GM12878 (cell line): Measurements from ENCODE around the gene C15orf40. TPM values are rescaled to one million over a fixed set of nuclear protein-coding genes. Genes with fewer than 3 reads are reported as not detected.

Source experiments
- ATAC-seq: fragments of 200-7000 bp; cut with Tn5 transposase; 3 replicates; pipeline ENCODE4 v1.9.1; 2020; ENCODE audit warnings: mild to moderate bottlenecking, moderate library complexity
- BruUV-seq: library from RNA; stranded (reverse); fragments of 400-500 nt; replicated peaks from 2 replicates; lab custom pipeline; 2021; lab: Mats Ljungman, UMichigan
- CTCF ChIA-PET: fragments of 300-600 bp; sonication (Branson Sonifier 250); formaldehyde crosslinking; extraction: SDS; loops from one replicate; lab custom pipeline; 2021; ENCODE audit warnings: inconsistent platforms; lab: Yijun Ruan, JAX
- POLR2A ChIA-PET: fragments of 350-600 bp; formaldehyde crosslinking; extraction: SDS; loops from one replicate; lab custom pipeline; 2021; ENCODE audit warnings: inconsistent platforms; lab: Charles Lee
- RAD21 ChIA-PET: fragments of 300-600 bp; sonication (Branson Sonifier 250); formaldehyde crosslinking; loops from one replicate; lab custom pipeline; 2023; ENCODE audit warnings: antibody characterized with exemption; ENCODE audit not compliant: unreplicated experiment; lab: Charles Lee
- SMC1A ChIA-PET: fragments of 300-600 bp; sonication (Branson Sonifier 250); formaldehyde crosslinking; loops from one replicate; lab custom pipeline; 2023; ENCODE audit not compliant: unreplicated experiment, uncharacterized antibody; lab: Charles Lee
- DNase-seq: peaks from one replicate; pipeline ENCODE4 v3.0.0-alpha.2; 2011; ENCODE audit warnings: low read depth, low spot score
- FAIRE-seq: peaks from 3 replicates; lab custom pipeline; 2011; peaks lifted over from hg19 to GRCh38; lab: Jason Lieb, UNC
- H2AFZ ChIP-seq: 2 replicates; pipeline ENCODE4 v1.6.0; 2011; ENCODE audit warnings: low read depth, low read length, control low read depth; ENCODE audit not compliant: control insufficient read depth
- H3K27ac ChIP-seq: 2 replicates; pipeline ENCODE4 v1.5.1; 2011; ENCODE audit warnings: control low read depth; ENCODE audit not compliant: control insufficient read depth, insufficient read depth
- H3K27me3 ChIP-seq, 2 experiments: replicated peaks in 1 of 2; 2 replicates each; pipeline versions ENCODE4 v1.6.0 to v1.6.1; 2011; ENCODE audit warnings: low read length in 1 of 2; ENCODE audit not compliant: control insufficient read depth in 2 of 2, insufficient read depth in 2 of 2
- H3K36me3 ChIP-seq, 2 experiments: 2 replicates each; pipeline ENCODE4 v1.5.1; 2011; ENCODE audit warnings: low read length in 1 of 2; ENCODE audit not compliant: control insufficient read depth in 2 of 2, insufficient read depth in 2 of 2
- H3K4me1 ChIP-seq: 2 replicates; pipeline ENCODE4 v1.6.1; 2011; ENCODE audit warnings: mild to moderate bottlenecking, low read length, moderate library complexity, mixed read lengths; ENCODE audit not compliant: control insufficient read depth, insufficient read depth
- H3K4me2 ChIP-seq: 2 replicates; pipeline ENCODE4 v1.6.0; 2011; ENCODE audit warnings: control low read depth; ENCODE audit not compliant: control insufficient read depth, insufficient read depth
- H3K4me3 ChIP-seq: fragments of 200-600 bp; sonication (generic); 2 replicates; pipeline ENCODE4 v1.5.1; 2016
- H3K79me2 ChIP-seq: 2 replicates; pipeline ENCODE4 v1.6.0; 2011; ENCODE audit warnings: low read length; ENCODE audit not compliant: control insufficient read depth, insufficient read depth
- H3K9ac ChIP-seq: 2 replicates; pipeline ENCODE4 v1.8.0; 2011; ENCODE audit warnings: low read length, control low read depth, mixed read lengths; ENCODE audit not compliant: control insufficient read depth, insufficient read depth
- H3K9me3 ChIP-seq: replicated peaks from 3 replicates; pipeline ENCODE4 v1.5.1; 2011; ENCODE audit warnings: mild to moderate bottlenecking, low read length; ENCODE audit not compliant: control insufficient read depth, insufficient read depth
- H4K20me1 ChIP-seq: 2 replicates; pipeline ENCODE4 v1.6.0; 2011; ENCODE audit not compliant: control insufficient read depth, insufficient read depth
- CBX3 ChIP-seq: fragments of 200-600 bp; sonication (generic); IDR thresholded peaks from 2 replicates; pipeline ENCODE4 v1.6.1; 2016; ENCODE audit warnings: low read depth, borderline replicate concordance
- CHD2 ChIP-seq: IDR thresholded peaks from 2 replicates; pipeline ENCODE4 v1.6.1; 2011; ENCODE audit warnings: low read depth, low read length, improper control_type of control experiment, borderline replicate concordance
- CHD4 ChIP-seq: fragments of 200-600 bp; sonication (generic); IDR thresholded peaks from 2 replicates; pipeline ENCODE4 v1.6.1; 2016; ENCODE audit warnings: mild to moderate bottlenecking
- FOS ChIP-seq: IDR thresholded peaks from 3 replicates; pipeline ENCODE4 v1.6.1; 2011; ENCODE audit warnings: borderline replicate concordance; ENCODE audit not compliant: insufficient read length; ENCODE audit errors: extremely low read depth
- HCFC1 ChIP-seq: fragments of 150-350 bp; IDR thresholded peaks from 2 replicates; pipeline ENCODE4 v1.6.1; 2014; ENCODE audit warnings: low read length
- IRF3 ChIP-seq: fragments of 450-650 bp; IDR thresholded peaks from 2 replicates; pipeline ENCODE4 v1.6.1; 2014; ENCODE audit warnings: mild to moderate bottlenecking
- JUNB ChIP-seq: IDR thresholded peaks from 2 replicates; pipeline ENCODE4 v1.6.1; 2016; ENCODE audit warnings: antibody characterized with exemption, mild to moderate bottlenecking
- JUND ChIP-seq: IDR thresholded peaks from 2 replicates; pipeline ENCODE4 v1.6.1; 2012; ENCODE audit warnings: low read depth, mild to moderate bottlenecking, low read length, improper control_type of control experiment, moderate library complexity
- MTA2 ChIP-seq: fragments of 450-650 bp; IDR thresholded peaks from 2 replicates; pipeline ENCODE4 v1.6.1; 2016; ENCODE audit warnings: low read depth, mild to moderate bottlenecking, moderate library complexity
- NFXL1 ChIP-seq: fragments of 450-650 bp; IDR thresholded peaks from 2 replicates; pipeline ENCODE4 v1.6.1; 2017; ENCODE audit warnings: antibody characterized with exemption, mild to moderate bottlenecking, borderline replicate concordance
- RELA ChIP-seq: fragments of 450-650 bp; IDR thresholded peaks from 2 replicates; pipeline ENCODE4 v1.8.0; 2014; ENCODE audit warnings: borderline replicate concordance; ENCODE audit not compliant: partially characterized antibody
- RELB ChIP-seq: fragments of 450-650 bp; IDR thresholded peaks from 2 replicates; pipeline ENCODE4 v1.6.1; 2017; ENCODE audit warnings: low read depth, mild to moderate bottlenecking, moderate library complexity
- SIN3A ChIP-seq: IDR thresholded peaks from 2 replicates; pipeline ENCODE4 v1.6.1; 2012; ENCODE audit warnings: low read depth, low read length, improper control_type of control experiment
- SP1 ChIP-seq: IDR thresholded peaks from one replicate; pipeline ENCODE4 v1.6.1; 2011; ENCODE audit warnings: low read depth, low read length
- SPI1 ChIP-seq: IDR thresholded peaks from 2 replicates; pipeline ENCODE4 v1.6.1; 2011; ENCODE audit warnings: low read depth, mild to moderate bottlenecking, low read length, moderate library complexity, borderline replicate concordance; ENCODE audit not compliant: insufficient read depth
- SUPT20H ChIP-seq: IDR thresholded peaks from 2 replicates; pipeline ENCODE4 v1.6.1; 2011; ENCODE audit warnings: low read depth, mild to moderate bottlenecking, low read length, moderate library complexity, borderline replicate concordance; ENCODE audit not compliant: control insufficient read depth
- WRNIP1 ChIP-seq: IDR thresholded peaks from 2 replicates; pipeline ENCODE4 v1.6.1; 2011; ENCODE audit warnings: low read depth, low read length, improper control_type of control experiment, borderline replicate concordance
- ZNF384 ChIP-seq: IDR thresholded peaks from 2 replicates; pipeline ENCODE4 v1.6.1; 2012; ENCODE audit warnings: low read depth, mild to moderate bottlenecking, low read length, improper control_type of control experiment, borderline replicate concordance
- ZNF687 ChIP-seq: fragments of 450-650 bp; IDR thresholded peaks from 2 replicates; pipeline ENCODE4 v1.6.1; 2017; ENCODE audit warnings: mild to moderate bottlenecking, moderate library complexity
- WGBS: methylation state at CpG from one replicate; pipeline ENCODE4 v1.1.6; 2016; ENCODE audit warnings: low lambda C conversion rate; ENCODE audit not compliant: insufficient replicate concordance, insufficient coverage; ENCODE audit errors: missing lambda C conversion rate; 5-methylcytosine and 5-hydroxymethylcytosine counted together
- in situ Hi-C: fragments of 300-500 bp; cut with MboI; formaldehyde crosslinking; loops from 9 replicates; pipeline ENCODE4 v1.14.3; 2018; ENCODE audit warnings: mixed read lengths
- intact Hi-C: fragments of 100-400 bp; cut with micrococcal nuclease; formaldehyde crosslinking; loops from one replicate; pipeline ENCODE4 v1.14.2; 2022; ENCODE audit not compliant: unreplicated experiment
- polyA plus RNA-seq, 11 experiments: library from polyadenylated mRNA; depleted of rRNA in 4 of 11; unstranded in 6 of 11; stranded (reverse) in 5 of 11; fragments of >200 nt; fragmentation: Nextera tagmentation in 4 of 11; fragmentation: Illumina TruSeq in 1 of 11; extraction: Ambion mirVana in 4 of 11; extraction: Trizol in 1 of 11; gene quantifications; 1 replicate in 1 of 11; 2 replicates in 10 of 11; pipeline versions ENCODE4 v1.2.1 to v1.2.3, GENCODE V29; 2011 to 2016; ENCODE audit warnings: inconsistent platforms in 2 of 11, missing spikeins in 2 of 11, low read depth in 1 of 11
- total RNA-seq, 4 experiments: library from RNA; depleted of rRNA in 3 of 4; stranded (reverse); fragments of >200 nt in 3 of 4; fragmentation: Illumina TruSeq in 1 of 4; extraction: Trizol in 1 of 4; gene quantifications; 2 replicates each; pipeline versions ENCODE4 v1.2.1 to v1.2.3, GENCODE V29; 2013 to 2021

The C15orf40 gene
- total and polyA plus RNA-seq, 10 of the 15 experiments (the other 5 are each of a cell fraction or from before 2014, with no cell fraction given), result 21.3 to 70.0 (median 31.8) TPM

- intact Hi-C loops, result no loop called here
- H3K27ac ChIP-seq, result no peak overlapping the region
- no peak overlapping the region for H2AFZ ChIP-seq
- no peak overlapping the region for H3K4me3 ChIP-seq
- 4% methylated on average over 5 of the region's 5 CpGs for WGBS
- H3K4me2 ChIP-seq, result no peak overlapping the region
- in situ Hi-C loops, result no loop called here
- no peaks in the 10 kb centered on the region for H4K20me1 ChIP-seq
- no peaks in the 10 kb centered on the region for H3K4me1 ChIP-seq
- no peak overlapping the region for H3K9ac ChIP-seq
- POLR2A ChIA-PET, result no interaction called here
- FAIRE-seq (no peak), DNase-seq (no peak), ATAC-seq (no peak)
- RAD21 ChIA-PET, result no interaction called here
- no TSS peak for BruUV-seq
- H3K27me3 ChIP-seq, result peaks cover 1 to 10% of the 10 kb centered on the region in 2 experiments
- no peaks in the 10 kb centered on the region for H3K79me2 ChIP-seq
- CTCF ChIA-PET, result no interaction called here
- H3K9me3 ChIP-seq, result no peaks in the 10 kb centered on the region
- SMC1A ChIA-PET, result no interaction called here
- no peak for TF ChIP-seq ZNF687
- TF ChIP-seq ZNF384, result no peak
- TF ChIP-seq NFXL1, result no peak
- TF ChIP-seq SPI1, result no peak
- TF ChIP-seq HCFC1, result no peak
- no peak for TF ChIP-seq SIN3A
- TF ChIP-seq JUND, result no peak
- TF ChIP-seq SP1, result no peak
- TF ChIP-seq CHD4, result no peak
- TF ChIP-seq JUNB, result no peak
- no peak for TF ChIP-seq SUPT20H
- TF ChIP-seq IRF3, result no peak
- TF ChIP-seq MTA2, result no peak
- TF ChIP-seq FOS, result no peak
- TF ChIP-seq WRNIP1, result no peak
- TF ChIP-seq RELB, result no peak
- TF ChIP-seq RELA, result no peak
- TF ChIP-seq CBX3, result no peak
- no peak for TF ChIP-seq CHD2
- H3K36me3 ChIP-seq, result no peaks in the 10 kb centered on the region
These were observed 66.6 kb downstream of the C15orf40 start for GRCh38 chr15:82944821-82945220.
